GM23338 (cell line): ENCODE results near the gene MBOAT1. TPM values are rescaled to one million over a fixed set of nuclear protein-coding genes. Genes with fewer than 3 reads are reported as not detected.

Experiments
- ATAC-seq: fragments of 200-7000 bp; cut with Tn5 transposase; 3 replicates; pipeline ENCODE4 v1.9.1; 2020
- DNase-seq: peaks from one replicate; pipeline ENCODE4 v3.0.0-alpha.2; 2015; ENCODE audit warnings: low spot score
- H2AFZ ChIP-seq: fragments of 200-600 bp; sonication (generic); 2 replicates; pipeline ENCODE4 v1.8.0; 2016; ENCODE audit warnings: antibody characterized with exemption, mild to moderate bottlenecking, moderate library complexity
- H3F3A ChIP-seq: fragments of 200-600 bp; sonication (generic); replicated peaks from 2 replicates; pipeline ENCODE4 v1.8.0; 2017; ENCODE audit warnings: antibody characterized with exemption, mixed run types, low read depth
- H3K27ac ChIP-seq: fragments of 200-600 bp; sonication (generic); 2 replicates; pipeline ENCODE4 v1.6.1; 2016; ENCODE audit warnings: low read depth
- H3K27me3 ChIP-seq: fragments of 200-600 bp; sonication (generic); 2 replicates; pipeline ENCODE4 v1.8.0; 2016; ENCODE audit warnings: mild to moderate bottlenecking, mixed run types, moderate library complexity; ENCODE audit not compliant: insufficient read depth
- H3K36me3 ChIP-seq: fragments of 200-600 bp; sonication (generic); 2 replicates; pipeline ENCODE4 v1.8.0; 2016; ENCODE audit warnings: mild to moderate bottlenecking; ENCODE audit not compliant: insufficient read depth
- H3K4me1 ChIP-seq: fragments of 200-600 bp; sonication (generic); 2 replicates; pipeline ENCODE4 v1.8.0; 2016; ENCODE audit warnings: mild to moderate bottlenecking, moderate library complexity; ENCODE audit not compliant: insufficient read depth
- H3K4me2 ChIP-seq: fragments of 200-600 bp; sonication (generic); 2 replicates; pipeline ENCODE4 v1.7.1; 2017; ENCODE audit warnings: mixed run types
- H3K4me3 ChIP-seq: fragments of 200-600 bp; sonication (generic); 2 replicates; pipeline ENCODE4 v1.6.1; 2016; ENCODE audit warnings: mixed run types
- H3K79me2 ChIP-seq: fragments of 200-600 bp; sonication (generic); replicated peaks from 2 replicates; pipeline ENCODE4 v1.8.0; 2017; ENCODE audit warnings: mild to moderate bottlenecking; ENCODE audit not compliant: insufficient read depth
- H3K9me2 ChIP-seq: fragments of 200-600 bp; sonication (generic); 2 replicates; pipeline ENCODE4 v1.8.0; 2017; ENCODE audit not compliant: insufficient read depth
- H4K20me1 ChIP-seq: fragments of 200-600 bp; sonication (generic); replicated peaks from 2 replicates; pipeline ENCODE4 v1.8.0; 2017; ENCODE audit warnings: mild to moderate bottlenecking; ENCODE audit not compliant: insufficient read depth
- H3K27ac Mint-ChIP-seq: 2 replicates; pipeline ENCODE4 v1.8.0; 2020; ENCODE audit warnings: inconsistent platforms, mild to moderate bottlenecking, moderate library complexity, mixed read lengths
- H3K27me3 Mint-ChIP-seq: 3 replicates; pipeline ENCODE4 v1.8.0; 2022; ENCODE audit warnings: low read depth, mild to moderate bottlenecking, moderate library complexity, mixed read lengths, inconsistent platforms; ENCODE audit not compliant: insufficient read depth, poor library complexity
- H3K36me3 Mint-ChIP-seq: 3 replicates; pipeline ENCODE4 v1.8.0; 2021; ENCODE audit warnings: low read depth, mild to moderate bottlenecking, inconsistent platforms, moderate library complexity, mixed read lengths
- H3K4me1 Mint-ChIP-seq: 3 replicates; pipeline ENCODE4 v1.8.0; 2020; ENCODE audit warnings: mild to moderate bottlenecking, inconsistent platforms, mixed read lengths
- H3K4me3 Mint-ChIP-seq: 3 replicates; pipeline ENCODE4 v1.8.0; 2021; ENCODE audit warnings: moderate library complexity, mild to moderate bottlenecking, inconsistent platforms, mixed read lengths
- H3K9me3 Mint-ChIP-seq: 3 replicates; pipeline ENCODE4 v1.8.0; 2020; ENCODE audit warnings: moderate library complexity, mild to moderate bottlenecking, inconsistent platforms, mixed read lengths
- EZH2 ChIP-seq: fragments of 200-600 bp; sonication (generic); IDR thresholded peaks from one replicate; pipeline ENCODE4 v1.8.0; 2017; ENCODE audit warnings: antibody characterized with exemption, mild to moderate bottlenecking, low read depth; ENCODE audit not compliant: unreplicated experiment
- EZH2phosphoT487 ChIP-seq: fragments of 200-600 bp; sonication (generic); IDR thresholded peaks from one replicate; pipeline ENCODE4 v1.8.1; 2018; ENCODE audit warnings: antibody characterized with exemption; ENCODE audit not compliant: unreplicated experiment
- JUNB ChIP-seq: IDR thresholded peaks from one replicate; pipeline ENCODE4 v1.6.1; 2016; ENCODE audit warnings: antibody characterized with exemption; ENCODE audit not compliant: unreplicated experiment
- NANOG ChIP-seq: IDR thresholded peaks from 2 replicates; pipeline ENCODE4 v1.6.1; 2016; ENCODE audit warnings: antibody characterized with exemption, borderline replicate concordance
- POLR2AphosphoS5 ChIP-seq: IDR thresholded peaks from 2 replicates; pipeline ENCODE4 v1.6.1; 2016; ENCODE audit warnings: antibody characterized with exemption, low read depth
- STAT1 ChIP-seq: IDR thresholded peaks from one replicate; pipeline ENCODE4 v1.6.1; 2016; ENCODE audit warnings: antibody characterized with exemption; ENCODE audit not compliant: unreplicated experiment
- ZNF114 ChIP-seq: fragments of 250-450 bp; sonication (Bioruptor Pico); IDR thresholded peaks from 2 replicates; pipeline ENCODE4 v1.5.0; 2020; ENCODE audit warnings: mild to moderate bottlenecking, moderate library complexity
- polyA plus RNA-seq: library from polyadenylated mRNA; unstranded; fragments of >200 nt; fragmentation: Nextera tagmentation; extraction: Ambion mirVana; gene quantifications from 2 replicates; pipeline ENCODE4 v1.2.1, GENCODE V29; 2016
- total RNA-seq: library from RNA; depleted of rRNA; stranded (reverse); fragments of >200 nt; shearing (Covaris generic); gene quantifications from 2 replicates; pipeline ENCODE4 v1.2.3, GENCODE V29; 2014
- TF ChIP-seq, protein P1 (sequence below): fragments of 250-450 bp; sonication (Bioruptor Pico); IDR thresholded peaks from 2 replicates; pipeline ENCODE4 v1.5.0; 2020; ENCODE audit warnings: mild to moderate bottlenecking, moderate library complexity
- TF ChIP-seq, protein P2 (sequence below): IDR thresholded peaks from 2 replicates; pipeline ENCODE4 v1.6.1; 2016; ENCODE audit warnings: antibody characterized with exemption
- TF ChIP-seq, protein P3 (sequence below), 2 experiments: fragments of 200-600 bp in 1 of 2; sonication (generic) in 1 of 2; conservative IDR thresholded peaks; 2 replicates each; pipeline versions ENCODE4 v1.5.1 to v1.6.1; 2016 to 2017; ENCODE audit warnings: antibody characterized with exemption in 2 of 2, low read depth in 2 of 2, mild to moderate bottlenecking in 2 of 2, moderate library complexity in 1 of 2
- TF ChIP-seq, protein P4 (sequence below): IDR thresholded peaks from one replicate; pipeline ENCODE4 v1.6.1; 2018; ENCODE audit warnings: antibody characterized with exemption; ENCODE audit not compliant: unreplicated experiment

Gene MBOAT1
- total and polyA plus RNA-seq, 2 experiments from 2014 or later, result 3.8 to 18.6 TPM

DNA sequence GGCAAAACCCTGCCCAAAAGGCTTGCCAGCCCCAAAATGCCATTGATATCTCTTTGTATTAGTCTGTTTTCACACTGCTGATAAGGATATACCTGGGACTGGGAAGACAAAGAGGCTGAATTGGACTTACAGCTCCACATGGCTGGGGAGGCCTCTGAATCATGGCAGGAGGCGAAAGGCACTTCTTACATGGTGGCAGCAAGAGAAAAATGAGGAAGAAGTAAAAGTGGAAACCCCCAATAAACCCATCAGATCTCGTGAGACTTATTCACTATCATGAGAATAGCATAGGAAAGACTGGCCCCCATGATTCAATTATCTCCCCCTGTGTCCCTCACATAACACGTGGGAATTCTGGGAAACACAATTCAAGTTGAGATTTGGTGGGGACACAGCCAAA is 28.6 kb downstream of the MBOAT1 start:
- Histone ChIP-seq H3K27ac (no peak overlapping the region), H3K4me1 (no peaks in the 10 kb centered on the region), H3F3A (no peaks in the 10 kb centered on the region), H3K4me2 (no peak overlapping the region), H3K4me3 (no peak overlapping the region), H3K36me3 (peaks cover 7% of the 10 kb centered on the region; the same call in 1 of the 2 replicates), H3K79me2 (peaks cover 6% of the 10 kb centered on the region; the same call in 1 of the 2 replicates), H2AFZ (no peak overlapping the region), H3K27me3 (no peaks in the 10 kb centered on the region), H3K9me2 (0 out of 2 replicates have a peak, but pooled peaks cover 3% of the 10 kb centered on the region), H4K20me1 (no peaks in the 10 kb centered on the region; the same call in 1 of the 2 replicates)
- ATAC-seq, result no peak
- H3K4me1 Mint-ChIP-seq, result no peaks in the 10 kb centered on the region
- H3K27ac Mint-ChIP-seq, result no peak overlapping the region
- no peak for DNase-seq
- TF ChIP-seq JUNB (no peak), POLR2AphosphoS5 (no peak), EZH2phosphoT487 (no peak), STAT1 (no peak), ZNF114 (no peak), EZH2 (no peak), NANOG (no peak)
- TF ChIP-seq, protein P1, sequence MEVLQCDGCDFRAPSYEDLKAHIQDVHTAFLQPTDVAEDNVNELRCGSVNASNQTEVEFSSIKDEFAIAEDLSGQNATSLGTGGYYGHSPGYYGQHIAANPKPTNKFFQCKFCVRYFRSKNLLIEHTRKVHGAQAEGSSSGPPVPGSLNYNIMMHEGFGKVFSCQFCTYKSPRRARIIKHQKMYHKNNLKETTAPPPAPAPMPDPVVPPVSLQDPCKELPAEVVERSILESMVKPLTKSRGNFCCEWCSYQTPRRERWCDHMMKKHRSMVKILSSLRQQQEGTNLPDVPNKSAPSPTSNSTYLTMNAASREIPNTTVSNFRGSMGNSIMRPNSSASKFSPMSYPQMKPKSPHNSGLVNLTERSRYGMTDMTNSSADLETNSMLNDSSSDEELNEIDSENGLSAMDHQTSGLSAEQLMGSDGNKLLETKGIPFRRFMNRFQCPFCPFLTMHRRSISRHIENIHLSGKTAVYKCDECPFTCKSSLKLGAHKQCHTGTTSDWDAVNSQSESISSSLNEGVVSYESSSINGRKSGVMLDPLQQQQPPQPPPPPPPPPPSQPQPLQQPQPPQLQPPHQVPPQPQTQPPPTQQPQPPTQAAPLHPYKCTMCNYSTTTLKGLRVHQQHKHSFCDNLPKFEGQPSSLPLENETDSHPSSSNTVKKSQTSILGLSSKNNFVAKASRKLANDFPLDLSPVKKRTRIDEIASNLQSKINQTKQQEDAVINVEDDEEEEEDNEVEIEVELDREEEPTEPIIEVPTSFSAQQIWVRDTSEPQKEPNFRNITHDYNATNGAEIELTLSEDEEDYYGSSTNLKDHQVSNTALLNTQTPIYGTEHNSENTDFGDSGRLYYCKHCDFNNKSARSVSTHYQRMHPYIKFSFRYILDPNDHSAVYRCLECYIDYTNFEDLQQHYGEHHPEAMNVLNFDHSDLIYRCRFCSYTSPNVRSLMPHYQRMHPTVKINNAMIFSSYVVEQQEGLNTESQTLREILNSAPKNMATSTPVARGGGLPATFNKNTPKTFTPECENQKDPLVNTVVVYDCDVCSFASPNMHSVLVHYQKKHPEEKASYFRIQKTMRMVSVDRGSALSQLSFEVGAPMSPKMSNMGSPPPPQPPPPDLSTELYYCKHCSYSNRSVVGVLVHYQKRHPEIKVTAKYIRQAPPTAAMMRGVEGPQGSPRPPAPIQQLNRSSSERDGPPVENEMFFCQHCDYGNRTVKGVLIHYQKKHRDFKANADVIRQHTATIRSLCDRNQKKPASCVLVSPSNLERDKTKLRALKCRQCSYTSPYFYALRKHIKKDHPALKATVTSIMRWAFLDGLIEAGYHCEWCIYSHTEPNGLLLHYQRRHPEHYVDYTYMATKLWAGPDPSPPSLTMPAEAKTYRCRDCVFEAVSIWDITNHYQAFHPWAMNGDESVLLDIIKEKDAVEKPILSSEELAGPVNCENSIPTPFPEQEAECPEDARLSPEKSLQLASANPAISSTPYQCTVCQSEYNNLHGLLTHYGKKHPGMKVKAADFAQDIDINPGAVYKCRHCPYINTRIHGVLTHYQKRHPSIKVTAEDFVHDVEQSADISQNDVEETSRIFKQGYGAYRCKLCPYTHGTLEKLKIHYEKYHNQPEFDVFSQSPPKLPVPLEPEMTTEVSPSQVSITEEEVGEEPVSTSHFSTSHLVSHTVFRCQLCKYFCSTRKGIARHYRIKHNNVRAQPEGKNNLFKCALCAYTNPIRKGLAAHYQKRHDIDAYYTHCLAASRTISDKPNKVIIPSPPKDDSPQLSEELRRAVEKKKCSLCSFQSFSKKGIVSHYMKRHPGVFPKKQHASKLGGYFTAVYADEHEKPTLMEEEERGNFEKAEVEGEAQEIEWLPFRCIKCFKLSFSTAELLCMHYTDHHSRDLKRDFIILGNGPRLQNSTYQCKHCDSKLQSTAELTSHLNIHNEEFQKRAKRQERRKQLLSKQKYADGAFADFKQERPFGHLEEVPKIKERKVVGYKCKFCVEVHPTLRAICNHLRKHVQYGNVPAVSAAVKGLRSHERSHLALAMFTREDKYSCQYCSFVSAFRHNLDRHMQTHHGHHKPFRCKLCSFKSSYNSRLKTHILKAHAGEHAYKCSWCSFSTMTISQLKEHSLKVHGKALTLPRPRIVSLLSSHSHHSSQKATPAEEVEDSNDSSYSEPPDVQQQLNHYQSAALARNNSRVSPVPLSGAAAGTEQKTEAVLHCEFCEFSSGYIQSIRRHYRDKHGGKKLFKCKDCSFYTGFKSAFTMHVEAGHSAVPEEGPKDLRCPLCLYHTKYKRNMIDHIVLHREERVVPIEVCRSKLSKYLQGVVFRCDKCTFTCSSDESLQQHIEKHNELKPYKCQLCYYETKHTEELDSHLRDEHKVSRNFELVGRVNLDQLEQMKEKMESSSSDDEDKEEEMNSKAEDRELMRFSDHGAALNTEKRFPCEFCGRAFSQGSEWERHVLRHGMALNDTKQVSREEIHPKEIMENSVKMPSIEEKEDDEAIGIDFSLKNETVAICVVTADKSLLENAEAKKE (CRISPR knock-in tag), result no peak
- TF ChIP-seq, protein P2, sequence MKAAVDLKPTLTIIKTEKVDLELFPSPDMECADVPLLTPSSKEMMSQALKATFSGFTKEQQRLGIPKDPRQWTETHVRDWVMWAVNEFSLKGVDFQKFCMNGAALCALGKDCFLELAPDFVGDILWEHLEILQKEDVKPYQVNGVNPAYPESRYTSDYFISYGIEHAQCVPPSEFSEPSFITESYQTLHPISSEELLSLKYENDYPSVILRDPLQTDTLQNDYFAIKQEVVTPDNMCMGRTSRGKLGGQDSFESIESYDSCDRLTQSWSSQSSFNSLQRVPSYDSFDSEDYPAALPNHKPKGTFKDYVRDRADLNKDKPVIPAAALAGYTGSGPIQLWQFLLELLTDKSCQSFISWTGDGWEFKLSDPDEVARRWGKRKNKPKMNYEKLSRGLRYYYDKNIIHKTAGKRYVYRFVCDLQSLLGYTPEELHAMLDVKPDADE, result no peak
- TF ChIP-seq, protein P3, sequence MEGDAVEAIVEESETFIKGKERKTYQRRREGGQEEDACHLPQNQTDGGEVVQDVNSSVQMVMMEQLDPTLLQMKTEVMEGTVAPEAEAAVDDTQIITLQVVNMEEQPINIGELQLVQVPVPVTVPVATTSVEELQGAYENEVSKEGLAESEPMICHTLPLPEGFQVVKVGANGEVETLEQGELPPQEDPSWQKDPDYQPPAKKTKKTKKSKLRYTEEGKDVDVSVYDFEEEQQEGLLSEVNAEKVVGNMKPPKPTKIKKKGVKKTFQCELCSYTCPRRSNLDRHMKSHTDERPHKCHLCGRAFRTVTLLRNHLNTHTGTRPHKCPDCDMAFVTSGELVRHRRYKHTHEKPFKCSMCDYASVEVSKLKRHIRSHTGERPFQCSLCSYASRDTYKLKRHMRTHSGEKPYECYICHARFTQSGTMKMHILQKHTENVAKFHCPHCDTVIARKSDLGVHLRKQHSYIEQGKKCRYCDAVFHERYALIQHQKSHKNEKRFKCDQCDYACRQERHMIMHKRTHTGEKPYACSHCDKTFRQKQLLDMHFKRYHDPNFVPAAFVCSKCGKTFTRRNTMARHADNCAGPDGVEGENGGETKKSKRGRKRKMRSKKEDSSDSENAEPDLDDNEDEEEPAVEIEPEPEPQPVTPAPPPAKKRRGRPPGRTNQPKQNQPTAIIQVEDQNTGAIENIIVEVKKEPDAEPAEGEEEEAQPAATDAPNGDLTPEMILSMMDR (conservative IDR thresholded peaks at IDR 0.05; ENCODE audit: low read depth in 2 of 2), result no peak
- TF ChIP-seq, protein P4, sequence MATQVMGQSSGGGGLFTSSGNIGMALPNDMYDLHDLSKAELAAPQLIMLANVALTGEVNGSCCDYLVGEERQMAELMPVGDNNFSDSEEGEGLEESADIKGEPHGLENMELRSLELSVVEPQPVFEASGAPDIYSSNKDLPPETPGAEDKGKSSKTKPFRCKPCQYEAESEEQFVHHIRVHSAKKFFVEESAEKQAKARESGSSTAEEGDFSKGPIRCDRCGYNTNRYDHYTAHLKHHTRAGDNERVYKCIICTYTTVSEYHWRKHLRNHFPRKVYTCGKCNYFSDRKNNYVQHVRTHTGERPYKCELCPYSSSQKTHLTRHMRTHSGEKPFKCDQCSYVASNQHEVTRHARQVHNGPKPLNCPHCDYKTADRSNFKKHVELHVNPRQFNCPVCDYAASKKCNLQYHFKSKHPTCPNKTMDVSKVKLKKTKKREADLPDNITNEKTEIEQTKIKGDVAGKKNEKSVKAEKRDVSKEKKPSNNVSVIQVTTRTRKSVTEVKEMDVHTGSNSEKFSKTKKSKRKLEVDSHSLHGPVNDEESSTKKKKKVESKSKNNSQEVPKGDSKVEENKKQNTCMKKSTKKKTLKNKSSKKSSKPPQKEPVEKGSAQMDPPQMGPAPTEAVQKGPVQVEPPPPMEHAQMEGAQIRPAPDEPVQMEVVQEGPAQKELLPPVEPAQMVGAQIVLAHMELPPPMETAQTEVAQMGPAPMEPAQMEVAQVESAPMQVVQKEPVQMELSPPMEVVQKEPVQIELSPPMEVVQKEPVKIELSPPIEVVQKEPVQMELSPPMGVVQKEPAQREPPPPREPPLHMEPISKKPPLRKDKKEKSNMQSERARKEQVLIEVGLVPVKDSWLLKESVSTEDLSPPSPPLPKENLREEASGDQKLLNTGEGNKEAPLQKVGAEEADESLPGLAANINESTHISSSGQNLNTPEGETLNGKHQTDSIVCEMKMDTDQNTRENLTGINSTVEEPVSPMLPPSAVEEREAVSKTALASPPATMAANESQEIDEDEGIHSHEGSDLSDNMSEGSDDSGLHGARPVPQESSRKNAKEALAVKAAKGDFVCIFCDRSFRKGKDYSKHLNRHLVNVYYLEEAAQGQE, result no peak
- H3K27me3 Mint-ChIP-seq, result no peaks in the 10 kb centered on the region
- peaks cover 30% of the 10 kb centered on the region for H3K36me3 Mint-ChIP-seq
- H3K4me3 Mint-ChIP-seq, result no peak overlapping the region
- H3K9me3 Mint-ChIP-seq, result peaks cover 21% of the 10 kb centered on the region
